Smooth muscle cell of the umbilical artery (primary cell): ENCODE measurements around the gene GOLGA6L1. TPM values are rescaled to one million over a fixed set of nuclear protein-coding genes. Genes with fewer than 3 reads are reported as not detected.

Experiments used
- total RNA-seq: library from RNA; depleted of rRNA; stranded (reverse); fragments of >200 nt; gene quantifications from 2 replicates; pipeline ENCODE4 v1.2.3, GENCODE V29; 2014

The GOLGA6L1 gene, protein sequence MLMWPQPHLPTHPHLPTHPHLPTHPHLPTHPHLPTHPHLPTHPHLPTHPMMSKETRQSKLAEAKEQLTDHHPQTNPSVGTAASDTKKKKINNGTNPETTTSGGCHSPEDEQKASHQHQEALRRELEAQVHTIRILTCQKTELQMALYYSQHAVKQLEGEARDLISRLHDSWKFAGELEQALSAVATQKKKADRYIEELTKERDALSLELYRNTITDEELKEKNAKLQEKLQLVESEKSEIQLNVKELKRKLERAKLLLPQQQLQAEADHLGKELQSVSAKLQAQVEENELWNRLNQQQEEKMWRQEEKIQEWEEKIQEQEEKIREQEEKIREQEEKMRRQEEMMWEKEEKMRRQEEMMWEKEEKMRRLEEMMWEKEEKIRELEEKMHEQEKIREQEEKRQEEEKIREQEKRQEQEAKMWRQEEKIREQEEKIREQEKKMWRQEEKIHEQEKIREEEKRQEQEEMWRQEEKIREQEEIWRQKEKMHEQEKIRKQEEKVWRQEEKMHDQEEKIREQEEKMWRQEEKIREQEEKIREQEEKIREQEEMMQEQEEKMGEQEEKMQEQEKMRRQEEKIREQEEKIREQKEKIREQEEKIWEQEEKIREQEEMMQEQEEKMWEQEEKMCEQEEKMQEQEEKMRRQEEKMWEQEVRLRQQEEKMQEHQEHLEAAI
- not detected in 2 replicates for total RNA-seq

DNA sequence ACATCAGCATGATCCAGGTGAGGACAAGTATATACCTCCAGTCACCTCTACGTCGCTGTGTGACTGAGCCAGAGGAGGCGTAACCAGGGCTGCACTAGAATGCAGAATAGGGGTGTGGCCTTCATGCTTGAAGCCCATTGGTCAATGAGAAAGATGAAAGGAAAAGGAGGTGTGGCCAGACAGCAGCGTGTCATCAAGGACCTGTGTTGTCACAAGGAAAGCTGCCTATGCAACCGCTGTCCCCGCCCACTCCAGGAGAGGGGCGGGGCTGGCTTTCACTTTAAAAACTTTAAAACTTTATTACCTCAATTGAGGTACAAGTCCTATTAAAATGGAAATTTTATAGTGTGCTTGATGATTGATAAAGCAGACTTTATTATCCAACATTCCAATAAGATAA lies at the start of gene GOLGA6L1:
Gene GOLGA6L1, minus strand, starts transcription at position 101 of the 400 bp plus-strand sequence. Its CDS starts 91 bp downstream, at position 10.

Other genes with a start within 250 kb of the GOLGA6L1 start
- gene CYFIP1, start 156.5 kb downstream of the GOLGA6L1 start, total RNA-seq, result 95.0 and 146 TPM in 2 replicates
- 34.0 and 35.9 TPM in 2 replicates for gene TUBGCP5, start 97.3 kb downstream of the GOLGA6L1 start, total RNA-seq
- not detected in 2 replicates for gene GOLGA6L26, start 197.4 kb upstream of the GOLGA6L1 start, total RNA-seq
- 0.05 TPM in 1 of 2 replicates, not detected in the other for gene GOLGA8S, start 217.9 kb upstream of the GOLGA6L1 start, total RNA-seq